ENCODE results near the gene C1orf52.
A peak's percentile ranks its signal among the peaks of the same experiment; 100 is the strongest.
"Not testable (repeated sequence)": the region's sequence is repeated elsewhere in the genome, so short reads cannot be mapped to it uniquely, and the experiment has no call there.

Gene C1orf52

DNA sequence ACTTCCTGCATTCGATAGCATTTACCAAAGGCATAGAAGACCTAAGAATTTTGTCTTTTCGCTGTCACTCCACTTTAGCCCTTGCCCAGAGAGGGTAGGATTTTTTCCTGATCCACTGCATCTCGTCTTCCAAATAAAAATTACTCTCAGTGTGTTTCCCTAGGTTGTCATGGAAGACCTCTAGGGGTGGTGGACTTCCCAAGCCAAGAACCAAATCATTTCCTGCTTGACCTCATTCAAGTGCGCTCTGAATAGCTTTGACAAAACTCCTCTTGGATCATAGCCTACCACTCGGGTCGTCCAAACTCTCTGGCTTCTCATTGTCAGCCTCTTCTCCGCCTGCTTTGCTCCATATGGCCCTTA, 431 bp upstream of the C1orf52 start:
- TF ChIP-seq, protein P1, sequence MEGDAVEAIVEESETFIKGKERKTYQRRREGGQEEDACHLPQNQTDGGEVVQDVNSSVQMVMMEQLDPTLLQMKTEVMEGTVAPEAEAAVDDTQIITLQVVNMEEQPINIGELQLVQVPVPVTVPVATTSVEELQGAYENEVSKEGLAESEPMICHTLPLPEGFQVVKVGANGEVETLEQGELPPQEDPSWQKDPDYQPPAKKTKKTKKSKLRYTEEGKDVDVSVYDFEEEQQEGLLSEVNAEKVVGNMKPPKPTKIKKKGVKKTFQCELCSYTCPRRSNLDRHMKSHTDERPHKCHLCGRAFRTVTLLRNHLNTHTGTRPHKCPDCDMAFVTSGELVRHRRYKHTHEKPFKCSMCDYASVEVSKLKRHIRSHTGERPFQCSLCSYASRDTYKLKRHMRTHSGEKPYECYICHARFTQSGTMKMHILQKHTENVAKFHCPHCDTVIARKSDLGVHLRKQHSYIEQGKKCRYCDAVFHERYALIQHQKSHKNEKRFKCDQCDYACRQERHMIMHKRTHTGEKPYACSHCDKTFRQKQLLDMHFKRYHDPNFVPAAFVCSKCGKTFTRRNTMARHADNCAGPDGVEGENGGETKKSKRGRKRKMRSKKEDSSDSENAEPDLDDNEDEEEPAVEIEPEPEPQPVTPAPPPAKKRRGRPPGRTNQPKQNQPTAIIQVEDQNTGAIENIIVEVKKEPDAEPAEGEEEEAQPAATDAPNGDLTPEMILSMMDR (IDR thresholded peaks at IDR 0.05; ENCODE audit: low read depth, low read length), result no peak
- H3K4me3 ChIP-seq (replicated peaks in 1 of 2; ENCODE audit: low read depth in 2 of 2, low read length in 2 of 2), result peak overlapping the region; percentile 96 to 99
- DNase-seq (ENCODE audit: low read depth in 2 of 2), result peak; percentile 83 to 91

DNA sequence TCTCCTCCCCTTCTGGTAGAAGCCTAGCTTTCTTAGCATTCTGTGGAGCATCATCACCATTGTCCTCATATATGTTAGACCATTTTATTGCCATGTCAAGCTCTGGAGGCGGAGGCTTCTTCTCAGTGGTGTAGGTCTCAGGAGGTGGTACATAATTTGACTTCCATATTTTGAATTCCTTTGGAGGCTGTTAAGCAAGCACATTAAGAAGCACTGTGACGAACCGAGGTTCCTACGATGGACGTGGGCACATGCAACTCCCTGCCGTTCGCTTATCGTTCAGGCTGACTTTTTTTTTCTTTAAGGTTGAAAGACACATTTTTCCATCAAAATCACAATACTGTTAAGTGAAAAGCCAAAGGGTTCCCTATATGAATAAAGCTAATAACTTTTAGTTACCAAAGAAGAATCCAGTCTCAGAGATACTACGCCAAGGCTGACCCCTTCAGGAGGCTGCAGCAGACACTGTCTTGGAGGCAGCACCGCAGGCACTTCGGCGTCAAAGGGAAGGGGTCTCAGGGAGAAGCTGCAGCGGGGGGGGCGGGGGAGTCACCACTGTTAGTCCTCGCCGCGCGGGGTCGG, 835 bp downstream of the C1orf52 start:
- TF ChIP-seq, protein P1 (IDR thresholded peaks at IDR 0.05; ENCODE audit: low read depth, low read length), result no peak
- DNase-seq (ENCODE audit: low read depth in 2 of 2), result peak; percentile 23 to 46
- H3K4me3 ChIP-seq (replicated peaks in 1 of 2; ENCODE audit: low read depth in 2 of 2, low read length in 2 of 2), result peak overlapping the region; percentile 96 to 99

DNA sequence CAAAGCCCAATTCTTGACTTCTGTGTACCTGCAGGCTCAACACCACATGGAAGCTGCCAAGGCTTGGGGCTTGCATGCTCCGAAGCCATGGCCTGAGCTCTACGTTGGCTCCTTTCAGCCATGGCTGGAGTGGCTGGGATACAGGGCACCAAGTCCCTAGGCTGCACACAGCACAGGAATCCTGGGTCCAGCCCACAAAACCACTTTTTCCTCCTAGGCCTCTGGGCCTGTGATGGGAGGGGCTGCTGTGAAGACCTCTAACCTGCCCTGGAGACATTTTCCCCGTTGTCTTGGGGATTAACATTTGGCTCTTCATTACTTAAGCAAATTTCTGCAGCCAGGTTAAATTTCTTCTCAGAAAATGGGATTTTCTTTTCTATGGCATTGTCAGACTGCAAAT, 10.4 kb downstream of the C1orf52 start:
- not testable (repeated sequence) for DNase-seq (ENCODE audit: low read depth in 2 of 2); H3K4me3 ChIP-seq (replicated peaks in 1 of 2; ENCODE audit: low read depth in 2 of 2, low read length in 2 of 2)

DNA sequence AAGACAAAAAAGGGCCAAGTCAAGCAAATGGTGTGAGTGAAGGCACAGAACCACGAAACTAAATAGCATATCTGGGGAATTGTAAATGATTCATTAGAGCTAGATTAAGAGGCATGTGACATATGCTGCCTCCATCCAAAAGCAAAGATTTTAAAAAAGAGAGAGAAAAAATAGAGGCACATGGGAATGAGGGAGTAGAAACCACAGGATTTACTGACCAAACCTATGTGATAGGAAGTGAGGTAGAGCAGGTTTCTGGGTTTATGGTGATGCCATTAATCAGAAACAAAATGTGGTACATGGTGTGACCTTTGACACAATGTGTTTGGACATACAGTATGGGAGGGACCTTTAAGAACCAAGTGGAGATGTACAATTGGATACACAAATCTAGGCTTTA, 13.6 kb downstream of the C1orf52 start:
- TF ChIP-seq, protein P1 (IDR thresholded peaks at IDR 0.05; ENCODE audit: low read depth, low read length), result no peak
- H3K4me3 ChIP-seq (replicated peaks in 1 of 2; ENCODE audit: low read depth in 2 of 2, low read length in 2 of 2), result no peak overlapping the region

DNA sequence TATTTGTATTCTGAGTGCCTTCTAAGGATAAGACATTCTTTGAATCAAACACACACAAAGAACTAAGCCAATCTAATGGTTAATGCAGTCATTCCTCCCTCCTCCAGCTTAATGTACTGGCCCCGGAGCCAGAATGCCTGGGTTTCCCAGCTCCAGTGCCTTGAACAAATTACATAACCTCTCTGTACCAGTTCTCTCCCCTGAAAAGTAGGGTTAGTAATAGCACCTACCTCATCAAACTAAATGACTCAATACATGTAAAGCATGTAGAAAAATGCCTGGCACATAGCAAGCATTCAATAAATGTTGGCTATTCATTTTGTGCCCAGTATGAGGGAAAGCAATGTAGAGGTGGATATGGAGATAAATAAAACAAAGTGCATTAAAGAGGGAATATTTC, 14.0 kb downstream of the C1orf52 start:
- TF ChIP-seq, protein P1 (IDR thresholded peaks at IDR 0.05; ENCODE audit: low read depth, low read length), result no peak
- peak in 1 of 2 donors; percentile 37 for DNase-seq (ENCODE audit: low read depth in 2 of 2)

More for the DNA sequence above, 13.6 kb downstream of the C1orf52 start:
- no peak for DNase-seq (ENCODE audit: low read depth in 2 of 2)

DNA sequence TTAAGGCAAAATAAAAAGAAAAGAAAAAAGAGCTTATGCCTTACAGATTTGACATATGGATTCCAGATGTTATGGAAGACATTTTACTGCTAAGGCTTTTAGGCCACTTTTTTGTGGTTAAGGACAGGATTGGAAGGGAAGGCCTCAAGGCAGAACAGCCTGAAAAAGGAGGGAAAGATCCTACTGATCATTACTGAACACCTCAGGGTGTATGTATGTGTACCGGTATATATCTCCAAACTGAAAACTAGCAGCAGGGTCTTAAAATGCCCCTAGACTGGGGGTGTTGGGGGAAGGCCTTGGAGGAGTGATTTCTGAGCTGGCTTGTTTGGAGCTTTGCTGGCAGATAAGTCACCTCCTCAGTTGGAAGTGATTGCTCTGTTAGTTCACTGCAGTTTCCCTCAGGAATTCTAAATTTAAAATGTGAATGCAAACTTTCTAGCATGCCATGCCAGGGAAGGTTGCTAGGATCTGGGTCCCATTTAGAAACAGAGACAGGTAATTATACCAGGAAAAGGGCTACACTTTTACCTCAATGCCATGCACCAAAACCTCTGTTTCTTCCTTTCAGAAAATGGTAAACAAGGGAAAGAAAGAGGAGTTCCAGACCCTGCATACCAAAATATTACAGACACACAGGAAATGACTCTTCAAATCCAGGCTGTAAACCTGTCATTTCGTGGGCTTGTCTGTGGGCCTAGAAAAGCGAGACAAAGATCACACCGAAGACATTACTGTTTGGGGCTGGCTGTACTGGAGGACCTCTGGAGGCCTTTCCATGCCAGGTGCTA, 15.0 kb downstream of the C1orf52 start:
- H3K4me3 ChIP-seq (replicated peaks in 1 of 2; ENCODE audit: low read depth in 2 of 2, low read length in 2 of 2), result no peak overlapping the region
- peak; percentile 42 to 53 for DNase-seq (ENCODE audit: low read depth in 2 of 2)
- TF ChIP-seq, protein P1 (IDR thresholded peaks at IDR 0.05; ENCODE audit: low read depth, low read length), result no peak

More for the DNA sequence above, 14.0 kb downstream of the C1orf52 start:
- no peak overlapping the region for H3K4me3 ChIP-seq (replicated peaks in 1 of 2; ENCODE audit: low read depth in 2 of 2, low read length in 2 of 2)

DNA sequence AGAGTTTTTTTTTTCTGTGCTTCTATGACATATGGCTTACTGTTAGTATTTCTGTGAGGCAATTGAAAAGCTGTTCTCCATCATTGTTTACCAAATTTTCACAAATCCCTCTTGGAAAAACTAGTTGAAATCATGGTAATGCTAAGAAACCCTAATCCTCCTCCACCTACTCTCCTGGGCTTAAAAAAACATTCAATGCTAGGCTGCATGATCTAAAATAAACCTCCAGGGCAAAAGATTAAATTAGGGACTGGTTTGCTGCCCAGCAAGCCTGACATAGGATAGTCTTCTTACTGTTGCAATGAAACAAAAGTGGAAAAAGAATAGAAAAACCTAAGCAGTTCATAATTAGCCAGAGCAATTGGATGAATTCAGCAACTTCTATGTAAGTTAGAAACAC, 16.1 kb downstream of the C1orf52 start:
- DNase-seq (ENCODE audit: low read depth in 2 of 2), result no peak
- TF ChIP-seq, protein P1 (IDR thresholded peaks at IDR 0.05; ENCODE audit: low read depth, low read length), result no peak
- no peak overlapping the region for H3K4me3 ChIP-seq (replicated peaks in 1 of 2; ENCODE audit: low read depth in 2 of 2, low read length in 2 of 2)
